Esophagus muscularis mucosa (tissue), 3 donors: ENCODE measurements around the gene CXCL17.

ENCODE experiments used
- CTCF ChIP-seq, 3 experiments: fragments of 200-600 bp in 2 of 3; fragments of 450-650 bp in 1 of 3; sonication (generic) in 2 of 3; IDR thresholded peaks; one replicate each; pipeline ENCODE4 v1.5.1; 2017 to 2019; ENCODE audit warnings: antibody characterized with exemption in 3 of 3, mild to moderate bottlenecking in 2 of 3, moderate library complexity in 1 of 3
- POLR2A ChIP-seq: fragments of 450-650 bp; IDR thresholded peaks from one replicate; pipeline ENCODE4 v1.6.1; 2017; ENCODE audit warnings: antibody characterized with exemption, moderate library complexity, mild to moderate bottlenecking, low read depth

- TF ChIP-seq CTCF (IDR thresholded peaks at IDR 0.05) = no peak
- no peak for TF ChIP-seq POLR2A
These were observed 32.6 kb upstream of the CXCL17 start for GRCh38 chr19:42475366-42475765.
